K562 (cell line): ENCODE measurements around the gene SPATA2L. TPM values are rescaled to one million over a fixed set of nuclear protein-coding genes. Genes with fewer than 3 reads are reported as not detected.

Experiments
- ATAC-seq: fragments of 200-7000 bp; cut with Tn5 transposase; 3 replicates; pipeline ENCODE4 v1.9.1; 2020; ENCODE audit warnings: moderate library complexity
- BruUV-seq: library from RNA; stranded (reverse); fragments of 400-500 nt; replicated peaks from 2 replicates; lab custom pipeline; 2021; lab: Mats Ljungman, UMichigan
- CTCF ChIA-PET: fragments of 300-600 bp; formaldehyde crosslinking; extraction: SDS; loops from one replicate; lab custom pipeline; 2021; ENCODE audit warnings: low intra/inter-chr PET ratio; lab: Yijun Ruan, JAX
- POLR2A ChIA-PET: fragments of 300-600, 350-650 bp; sonication (Branson Sonifier 250); formaldehyde crosslinking; extraction: SDS; loops from one replicate; lab custom pipeline; 2021; ENCODE audit warnings: antibody characterized with exemption, inconsistent platforms; lab: Yijun Ruan, JAX
- DNase-seq, 4 experiments: peaks; one replicate each; pipeline versions ENCODE4 v3.0.0 to v3.0.0-alpha.2; 2011 to 2018; ENCODE audit warnings: low spot score in 3 of 4, mixed read lengths in 3 of 4; ENCODE audit errors: extremely low read depth in 1 of 4
- FAIRE-seq: peaks from 2 replicates; lab custom pipeline; 2011; peaks lifted over from hg19 to GRCh38; lab: Jason Lieb, UNC
- H2AFZ ChIP-seq: 2 replicates; pipeline ENCODE4 v1.6.0; 2011; ENCODE audit warnings: low read depth, low read length, control low read depth, inconsistent platforms
- H3K27ac ChIP-seq: fragments of 200-600 bp; 3 replicates; pipeline ENCODE4 v1.8.0; 2011; ENCODE audit warnings: low read depth, mild to moderate bottlenecking, control low read depth, inconsistent platforms, low read length, moderate library complexity, mixed read lengths; ENCODE audit errors: extremely low read depth
- H3K27me3 ChIP-seq, 2 experiments: fragments of 300-600 bp in 1 of 2; 2 replicates in 1 of 2; 3 replicates in 1 of 2; pipeline versions ENCODE4 v1.6.0 to v1.8.0; 2011; ENCODE audit warnings: inconsistent platforms in 2 of 2, low read length in 2 of 2, mild to moderate bottlenecking in 1 of 2, mixed read lengths in 1 of 2, moderate library complexity in 1 of 2; ENCODE audit not compliant: control insufficient read depth in 2 of 2, insufficient read depth in 2 of 2
- H3K36me3 ChIP-seq: fragments of 300-600 bp; 3 replicates; pipeline ENCODE4 v1.8.0; 2011; ENCODE audit warnings: mild to moderate bottlenecking, low read length, inconsistent platforms; ENCODE audit not compliant: control insufficient read depth, insufficient read depth
- H3K4me1 ChIP-seq, 2 experiments: fragments of 200-600 bp in 1 of 2; replicated peaks in 1 of 2; 2 replicates in 1 of 2; 3 replicates in 1 of 2; pipeline versions ENCODE4 v1.5.1 to v1.8.0; 2011; ENCODE audit warnings: inconsistent platforms in 2 of 2, low read length in 2 of 2, mild to moderate bottlenecking in 1 of 2, mixed read lengths in 1 of 2, moderate library complexity in 1 of 2; ENCODE audit not compliant: control insufficient read depth in 2 of 2, insufficient read depth in 2 of 2
- H3K4me2 ChIP-seq: 2 replicates; pipeline ENCODE4 v1.6.1; 2011; ENCODE audit warnings: low read length, control low read depth, inconsistent platforms, mixed read lengths; ENCODE audit not compliant: insufficient read depth
- H3K4me3 ChIP-seq: fragments of 200-600 bp; sonication (generic), shearing (Covaris generic); 2 replicates; pipeline ENCODE4 v1.5.1; 2016; ENCODE audit warnings: control low read depth, inconsistent platforms
- H3K79me2 ChIP-seq: fragments of 200-600 bp; 3 replicates; pipeline ENCODE4 v1.8.0; 2011; ENCODE audit warnings: low read length, inconsistent platforms; ENCODE audit not compliant: control insufficient read depth, insufficient read depth
- H3K9ac ChIP-seq, 2 experiments: 2 replicates each; pipeline versions ENCODE4 v1.6.0 to v1.6.1; 2011; ENCODE audit warnings: low read depth in 2 of 2, low read length in 2 of 2, control low read depth in 1 of 2, inconsistent platforms in 1 of 2, mild to moderate bottlenecking in 1 of 2, mixed read lengths in 1 of 2; ENCODE audit not compliant: insufficient read depth in 1 of 2
- H3K9me1 ChIP-seq: one replicate; pipeline ENCODE4 v1.6.0; 2011; ENCODE audit warnings: inconsistent platforms, mild to moderate bottlenecking, low read length, moderate library complexity; ENCODE audit not compliant: control insufficient read depth, insufficient read depth
- H3K9me3 ChIP-seq: replicated peaks from 2 replicates; pipeline ENCODE4 v1.5.1; 2011; ENCODE audit warnings: low read depth, low read length, inconsistent platforms; ENCODE audit not compliant: control insufficient read depth, insufficient read depth
- H4K20me1 ChIP-seq: replicated peaks from 2 replicates; pipeline ENCODE4 v1.6.1; 2011; ENCODE audit warnings: low read length, inconsistent platforms, mixed read lengths; ENCODE audit not compliant: control insufficient read depth, insufficient read depth
- CTCFL ChIP-seq: IDR thresholded peaks from 2 replicates; pipeline ENCODE4 v1.6.1; 2011; ENCODE audit warnings: borderline replicate concordance, low read depth, mild to moderate bottlenecking, moderate library complexity, low read length; ENCODE audit not compliant: insufficient read depth, poor library complexity, severe bottlenecking
- DACH1 ChIP-seq: fragments of 450-650 bp; IDR thresholded peaks from 2 replicates; pipeline ENCODE4 v1.6.1; 2018; ENCODE audit not compliant: partially characterized antibody
- STAT5A ChIP-seq: IDR thresholded peaks from 2 replicates; pipeline ENCODE4 v1.6.1; 2012; ENCODE audit warnings: low read length, inconsistent platforms, borderline replicate concordance
- ZNF143 ChIP-seq: sonication (generic); formaldehyde crosslinking; IDR thresholded peaks from 2 replicates; pipeline ENCODE4 v1.9.0; 2022; ENCODE audit warnings: mild to moderate bottlenecking, missing genetic modification reagents
- ZNF165 ChIP-seq: fragments of 250-450 bp; sonication (Bioruptor Pico); IDR thresholded peaks from 2 replicates; pipeline ENCODE4 v1.4.0; 2020; ENCODE audit warnings: borderline replicate concordance
- WGBS: fragments of 100-300 bp; shearing (Covaris generic); methylation state at CpG from one replicate; pipeline ENCODE4 v1.1.6; 2016; ENCODE audit warnings: low coverage, mixed read lengths; ENCODE audit not compliant: insufficient coverage; ENCODE audit errors: missing lambda C conversion rate; 5-methylcytosine and 5-hydroxymethylcytosine counted together
- in situ Hi-C: fragments of 300-500 bp; cut with MboI; formaldehyde crosslinking; loops from 4 replicates; pipeline ENCODE4 v1.15.0; 2018; ENCODE audit warnings: inconsistent platforms, mixed read lengths
- intact Hi-C: fragments of 100-400 bp; cut with micrococcal nuclease; formaldehyde crosslinking; loops from 2 replicates; pipeline ENCODE4 v1.14.2; 2022
- polyA plus RNA-seq, 8 experiments: library from polyadenylated mRNA; depleted of rRNA in 4 of 8; stranded (reverse) in 5 of 8; unstranded in 3 of 8; fragments of >200 nt; fragmentation: Nextera tagmentation in 2 of 8; fragmentation: Illumina TruSeq in 1 of 8; extraction: Ambion mirVana in 2 of 8; extraction: Trizol in 1 of 8; gene quantifications; 2 replicates each; pipeline versions ENCODE4 v1.2.1 to v1.2.3, GENCODE V29; 2011 to 2014; ENCODE audit warnings: inconsistent platforms in 1 of 8, missing spikeins in 1 of 8
- total RNA-seq, 7 experiments: library from RNA; depleted of rRNA in 6 of 7; stranded (reverse); fragments of >200 nt in 6 of 7; fragmentation: Illumina TruSeq in 2 of 7; extraction: Trizol in 2 of 7; gene quantifications; 2 replicates each; pipeline versions ENCODE4 v1.2.1 to v1.2.3, GENCODE V29; 2011 to 2021; ENCODE audit warnings: low replicate concordance in 1 of 7
- TF ChIP-seq, protein P1 (sequence below): sonication (generic); formaldehyde crosslinking; IDR thresholded peaks from 2 replicates; pipeline ENCODE4 v1.8.0; 2023; ENCODE audit warnings: missing genetic modification reagents, mild to moderate bottlenecking, borderline replicate concordance

Gene SPATA2L
- total and polyA plus RNA-seq, 9 of the 15 experiments (the other 6 are each of a cell fraction or from before 2014, with no cell fraction given) = 0.13 to 19.2 (median 4.8) TPM; not detected in 1

- TF ChIP-seq DACH1 (no peak), STAT5A (no peak), CTCFL (no peak), ZNF165 (CRISPR knock-in tag) (0 out of 2 replicates have a peak, but pooled peaks have one; percentile 33)
- TF ChIP-seq, all 486 proteins: peak for 32
Observed at GRCh38 chr16:89658221-89658879, 43.2 kb downstream of the SPATA2L start (continued).

GRCh38 chr16:89657442-89658220, 43.9 kb downstream of the SPATA2L start, which contains the start of the genes CHMP1A and SPATA33:
Gene CHMP1A (minus strand): TSS chr16:89657708. CDS start chr16:89657588, 120 bp downstream.
Gene SPATA33 (plus strand): TSS chr16:89657836. CDS start chr16:89657912, 76 bp downstream.
- FAIRE-seq = peak; percentile 78
- ChIA-PET POLR2A (interaction anchor here (0.5 to 1.8 kb wide), 8 partner anchors 9 to 884 kb away, joined by 3 to 6 read pairs (median 3); no protein-coding TSS in a partner anchor), CTCF (interaction anchor here (0.7 kb wide), 1 partner anchor 750 kb away, joined by 3 read pairs; no protein-coding TSS in a partner anchor)
- H3K4me2 ChIP-seq = peak within 1 kb of the TSS; percentile 87
- H3K9ac ChIP-seq = peak within 1 kb of the TSS; percentile 86 to 99
- in situ Hi-C loops (no loop called here), intact Hi-C loops (no loop called here)
- H3K9me1 ChIP-seq = peaks cover 7% of the 10 kb centered on the region
- BruUV-seq = no TSS peak
- H3K4me1 ChIP-seq = peaks cover 4 to 49% of the 10 kb centered on the region in 2 experiments; a peak in 3 of 5 replicates
- peaks cover 43% of the 10 kb centered on the region for H3K36me3 ChIP-seq
- peak; percentile 93 to 96 (median 94) for DNase-seq
- under 1% methylated on average over 52 of the region's 99 CpGs for WGBS
- peaks cover 4% of the 10 kb centered on the region; the same call in 1 of the 2 replicates for H4K20me1 ChIP-seq
- H3K79me2 ChIP-seq = peaks cover 69% of the 10 kb centered on the region
- H2AFZ ChIP-seq = peak within 1 kb of the TSS; percentile 81
- no peaks in the 10 kb centered on the region; the same call in 1 of the 2 replicates for H3K9me3 ChIP-seq
- peak; percentile 97 for ATAC-seq
- H3K27me3 ChIP-seq = no peaks in the 10 kb centered on the region
- H3K4me3 ChIP-seq = peak within 1 kb of the TSS; percentile 70
- peak within 1 kb of the TSS; percentile 82 for H3K27ac ChIP-seq
- TF ChIP-seq, protein P1, sequence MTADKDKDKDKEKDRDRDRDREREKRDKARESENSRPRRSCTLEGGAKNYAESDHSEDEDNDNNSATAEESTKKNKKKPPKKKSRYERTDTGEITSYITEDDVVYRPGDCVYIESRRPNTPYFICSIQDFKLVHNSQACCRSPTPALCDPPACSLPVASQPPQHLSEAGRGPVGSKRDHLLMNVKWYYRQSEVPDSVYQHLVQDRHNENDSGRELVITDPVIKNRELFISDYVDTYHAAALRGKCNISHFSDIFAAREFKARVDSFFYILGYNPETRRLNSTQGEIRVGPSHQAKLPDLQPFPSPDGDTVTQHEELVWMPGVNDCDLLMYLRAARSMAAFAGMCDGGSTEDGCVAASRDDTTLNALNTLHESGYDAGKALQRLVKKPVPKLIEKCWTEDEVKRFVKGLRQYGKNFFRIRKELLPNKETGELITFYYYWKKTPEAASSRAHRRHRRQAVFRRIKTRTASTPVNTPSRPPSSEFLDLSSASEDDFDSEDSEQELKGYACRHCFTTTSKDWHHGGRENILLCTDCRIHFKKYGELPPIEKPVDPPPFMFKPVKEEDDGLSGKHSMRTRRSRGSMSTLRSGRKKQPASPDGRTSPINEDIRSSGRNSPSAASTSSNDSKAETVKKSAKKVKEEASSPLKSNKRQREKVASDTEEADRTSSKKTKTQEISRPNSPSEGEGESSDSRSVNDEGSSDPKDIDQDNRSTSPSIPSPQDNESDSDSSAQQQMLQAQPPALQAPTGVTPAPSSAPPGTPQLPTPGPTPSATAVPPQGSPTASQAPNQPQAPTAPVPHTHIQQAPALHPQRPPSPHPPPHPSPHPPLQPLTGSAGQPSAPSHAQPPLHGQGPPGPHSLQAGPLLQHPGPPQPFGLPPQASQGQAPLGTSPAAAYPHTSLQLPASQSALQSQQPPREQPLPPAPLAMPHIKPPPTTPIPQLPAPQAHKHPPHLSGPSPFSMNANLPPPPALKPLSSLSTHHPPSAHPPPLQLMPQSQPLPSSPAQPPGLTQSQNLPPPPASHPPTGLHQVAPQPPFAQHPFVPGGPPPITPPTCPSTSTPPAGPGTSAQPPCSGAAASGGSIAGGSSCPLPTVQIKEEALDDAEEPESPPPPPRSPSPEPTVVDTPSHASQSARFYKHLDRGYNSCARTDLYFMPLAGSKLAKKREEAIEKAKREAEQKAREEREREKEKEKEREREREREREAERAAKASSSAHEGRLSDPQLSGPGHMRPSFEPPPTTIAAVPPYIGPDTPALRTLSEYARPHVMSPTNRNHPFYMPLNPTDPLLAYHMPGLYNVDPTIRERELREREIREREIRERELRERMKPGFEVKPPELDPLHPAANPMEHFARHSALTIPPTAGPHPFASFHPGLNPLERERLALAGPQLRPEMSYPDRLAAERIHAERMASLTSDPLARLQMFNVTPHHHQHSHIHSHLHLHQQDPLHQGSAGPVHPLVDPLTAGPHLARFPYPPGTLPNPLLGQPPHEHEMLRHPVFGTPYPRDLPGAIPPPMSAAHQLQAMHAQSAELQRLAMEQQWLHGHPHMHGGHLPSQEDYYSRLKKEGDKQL = no peak
- TF ChIP-seq ZNF143 (CRISPR knock-in tag) = peak; percentile 14; the same call in 1 of the 2 replicates
